GM12872 (cell line): Measurements from ENCODE around the gene EIF3I.

Experiments
- CTCF ChIP-seq: IDR thresholded peaks from 3 replicates; pipeline ENCODE4 v1.5.1; 2011; ENCODE audit warnings: low read depth, mild to moderate bottlenecking, low read length, moderate library complexity; ENCODE audit not compliant: insufficient read depth

Gene EIF3I

GRCh38 chr1:32276032-32276782 lies 54.0 kb downstream of the EIF3I start:
- no peak for TF ChIP-seq CTCF
